ENCODE data around the gene BLM. TPM values are rescaled to one million over a fixed set of nuclear protein-coding genes. Genes with fewer than 3 reads are reported as not detected.
A peak's percentile ranks its signal among the peaks of the same experiment; 100 is the strongest.

BLM gene
- total and polyA plus RNA-seq, 10 of the 15 experiments (the other 5 are each of a cell fraction or from before 2014, with no cell fraction given): 23.0 to 68.4 (median 43.9) TPM

GRCh38 chr15:90810354-90810753 lies 93.2 kb downstream of the BLM start:
- DNase-seq (ENCODE audit: low read depth, low spot score): no peak
- no peaks in the 10 kb centered on the region for H3K9me3 ChIP-seq (replicated peaks; ENCODE audit: control insufficient read depth, insufficient read depth, low read length)
- no peaks in the 10 kb centered on the region for H3K79me2 ChIP-seq (ENCODE audit: control insufficient read depth, insufficient read depth, low read length)
- CTCF ChIA-PET: interaction anchor here (1.3 kb wide), 1 partner anchor 76 kb away, joined by 7 read pairs; no protein-coding TSS in a partner anchor
- in situ Hi-C loops (cut with MboI): no loop called here
- no peak overlapping the region for H2AFZ ChIP-seq (ENCODE audit: control insufficient read depth, low read depth, low read length)
- H4K20me1 ChIP-seq (ENCODE audit: control insufficient read depth, insufficient read depth): no peaks in the 10 kb centered on the region
- no peak overlapping the region for H3K4me3 ChIP-seq
- H3K27ac ChIP-seq (ENCODE audit: control insufficient read depth, insufficient read depth): no peak overlapping the region
- WGBS (ENCODE audit: insufficient coverage, insufficient replicate concordance, low lambda C conversion rate, missing lambda C conversion rate): 34% methylated on average over 4 of the region's 4 CpGs
- no TSS peak for BruUV-seq (replicated peaks)
- peak; percentile 68 for FAIRE-seq
- no peak overlapping the region for H3K4me2 ChIP-seq (ENCODE audit: control insufficient read depth, insufficient read depth)
- RAD21 ChIA-PET (ENCODE audit: unreplicated experiment): interaction anchor here (1.5 kb wide), 1 partner anchor 20 kb away, joined by 3 read pairs; no protein-coding TSS in a partner anchor
- no peak for ATAC-seq
- intact Hi-C loops (cut with micrococcal nuclease; ENCODE audit: unreplicated experiment): no loop called here
- peaks cover 16% of the 10 kb centered on the region for H3K4me1 ChIP-seq (ENCODE audit: control insufficient read depth, insufficient read depth, low read length)
- TF ChIP-seq MTA3 (IDR thresholded peaks at IDR 0.05; ENCODE audit: borderline replicate concordance, low read length) (no peak), ZNF384 (IDR thresholded peaks at IDR 0.05; ENCODE audit: borderline replicate concordance, low read depth, low read length) (no peak), YY1 (IDR thresholded peaks at IDR 0.05; ENCODE audit: low read depth, low read length) (no peak), SP1 (IDR thresholded peaks at IDR 0.05; ENCODE audit: low read depth, low read length) (no peak), LARP7 (IDR thresholded peaks at IDR 0.05) (no peak), CEBPZ (IDR thresholded peaks at IDR 0.05; ENCODE audit: low read depth, low read length) (no peak), NFYA (IDR thresholded peaks at IDR 0.05; ENCODE audit: borderline replicate concordance, low read depth, low read length) (no peak), PKNOX1 (IDR thresholded peaks at IDR 0.05) (no peak), RB1 (IDR thresholded peaks at IDR 0.05; ENCODE audit: borderline replicate concordance) (no peak), CHD1 (IDR thresholded peaks at IDR 0.05; ENCODE audit: low read depth, low read length) (no peak), BMI1 (IDR thresholded peaks at IDR 0.05; ENCODE audit: borderline replicate concordance) (no peak), ZNF217 (IDR thresholded peaks at IDR 0.05) (no peak), HDGF (IDR thresholded peaks at IDR 0.05) (no peak), IKZF2 (IDR thresholded peaks at IDR 0.05) (no peak)
- TF ChIP-seq, protein P1, sequence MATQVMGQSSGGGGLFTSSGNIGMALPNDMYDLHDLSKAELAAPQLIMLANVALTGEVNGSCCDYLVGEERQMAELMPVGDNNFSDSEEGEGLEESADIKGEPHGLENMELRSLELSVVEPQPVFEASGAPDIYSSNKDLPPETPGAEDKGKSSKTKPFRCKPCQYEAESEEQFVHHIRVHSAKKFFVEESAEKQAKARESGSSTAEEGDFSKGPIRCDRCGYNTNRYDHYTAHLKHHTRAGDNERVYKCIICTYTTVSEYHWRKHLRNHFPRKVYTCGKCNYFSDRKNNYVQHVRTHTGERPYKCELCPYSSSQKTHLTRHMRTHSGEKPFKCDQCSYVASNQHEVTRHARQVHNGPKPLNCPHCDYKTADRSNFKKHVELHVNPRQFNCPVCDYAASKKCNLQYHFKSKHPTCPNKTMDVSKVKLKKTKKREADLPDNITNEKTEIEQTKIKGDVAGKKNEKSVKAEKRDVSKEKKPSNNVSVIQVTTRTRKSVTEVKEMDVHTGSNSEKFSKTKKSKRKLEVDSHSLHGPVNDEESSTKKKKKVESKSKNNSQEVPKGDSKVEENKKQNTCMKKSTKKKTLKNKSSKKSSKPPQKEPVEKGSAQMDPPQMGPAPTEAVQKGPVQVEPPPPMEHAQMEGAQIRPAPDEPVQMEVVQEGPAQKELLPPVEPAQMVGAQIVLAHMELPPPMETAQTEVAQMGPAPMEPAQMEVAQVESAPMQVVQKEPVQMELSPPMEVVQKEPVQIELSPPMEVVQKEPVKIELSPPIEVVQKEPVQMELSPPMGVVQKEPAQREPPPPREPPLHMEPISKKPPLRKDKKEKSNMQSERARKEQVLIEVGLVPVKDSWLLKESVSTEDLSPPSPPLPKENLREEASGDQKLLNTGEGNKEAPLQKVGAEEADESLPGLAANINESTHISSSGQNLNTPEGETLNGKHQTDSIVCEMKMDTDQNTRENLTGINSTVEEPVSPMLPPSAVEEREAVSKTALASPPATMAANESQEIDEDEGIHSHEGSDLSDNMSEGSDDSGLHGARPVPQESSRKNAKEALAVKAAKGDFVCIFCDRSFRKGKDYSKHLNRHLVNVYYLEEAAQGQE (IDR thresholded peaks at IDR 0.05; ENCODE audit: low read depth, low read length): no peak
- SMC1A ChIA-PET (ENCODE audit: uncharacterized antibody, unreplicated experiment): interaction anchor here (0.7 to 1.9 kb wide), 6 partner anchors 8 to 76 kb away, joined by 3 to 8 read pairs (median 4); no protein-coding TSS in a partner anchor
- peaks cover 17 to 25% of the 10 kb centered on the region in 2 experiments for H3K36me3 ChIP-seq (ENCODE audit: control insufficient read depth in 2 of 2, insufficient read depth in 2 of 2, low read length in 1 of 2)
- no peaks in the 10 kb centered on the region for H3K27me3 ChIP-seq (replicated peaks in 1 of 2; ENCODE audit: control insufficient read depth in 2 of 2, insufficient read depth in 2 of 2, low read length in 1 of 2)
- H3K9ac ChIP-seq (ENCODE audit: control insufficient read depth, insufficient read depth, low read length): no peak overlapping the region
- POLR2A ChIA-PET: interaction anchor here (0.6 kb wide), 1 partner anchor 35 kb away, joined by 3 read pairs; no protein-coding TSS in a partner anchor

Measured in GM12878 (cell line).